Measurements from ENCODE around the gene SPRR2G.

DNA sequence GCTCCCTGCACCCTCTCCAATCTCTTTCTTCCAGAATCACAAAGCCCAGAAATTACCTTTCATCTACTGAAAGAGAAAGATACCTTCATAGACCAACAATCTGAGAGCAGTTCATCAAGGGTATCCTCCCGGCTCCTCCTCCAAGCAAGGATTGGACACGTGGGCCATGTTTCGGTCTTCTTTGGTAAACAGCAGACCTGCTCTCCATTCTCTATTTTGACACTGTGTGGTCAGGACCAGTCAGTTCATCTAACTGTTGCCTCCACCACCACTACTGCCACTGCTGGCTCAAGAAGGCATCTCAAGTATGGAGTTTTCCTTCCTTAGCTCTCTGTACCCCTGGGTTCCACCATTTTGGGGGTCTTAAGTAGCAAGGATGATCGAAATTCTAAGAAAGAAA, 44.5 kb upstream of the SPRR2G start:
- TF ChIP-seq, protein P1, sequence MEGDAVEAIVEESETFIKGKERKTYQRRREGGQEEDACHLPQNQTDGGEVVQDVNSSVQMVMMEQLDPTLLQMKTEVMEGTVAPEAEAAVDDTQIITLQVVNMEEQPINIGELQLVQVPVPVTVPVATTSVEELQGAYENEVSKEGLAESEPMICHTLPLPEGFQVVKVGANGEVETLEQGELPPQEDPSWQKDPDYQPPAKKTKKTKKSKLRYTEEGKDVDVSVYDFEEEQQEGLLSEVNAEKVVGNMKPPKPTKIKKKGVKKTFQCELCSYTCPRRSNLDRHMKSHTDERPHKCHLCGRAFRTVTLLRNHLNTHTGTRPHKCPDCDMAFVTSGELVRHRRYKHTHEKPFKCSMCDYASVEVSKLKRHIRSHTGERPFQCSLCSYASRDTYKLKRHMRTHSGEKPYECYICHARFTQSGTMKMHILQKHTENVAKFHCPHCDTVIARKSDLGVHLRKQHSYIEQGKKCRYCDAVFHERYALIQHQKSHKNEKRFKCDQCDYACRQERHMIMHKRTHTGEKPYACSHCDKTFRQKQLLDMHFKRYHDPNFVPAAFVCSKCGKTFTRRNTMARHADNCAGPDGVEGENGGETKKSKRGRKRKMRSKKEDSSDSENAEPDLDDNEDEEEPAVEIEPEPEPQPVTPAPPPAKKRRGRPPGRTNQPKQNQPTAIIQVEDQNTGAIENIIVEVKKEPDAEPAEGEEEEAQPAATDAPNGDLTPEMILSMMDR (IDR thresholded peaks at IDR 0.05), result no peak
- TF ChIP-seq POLR2A (IDR thresholded peaks at IDR 0.05), result no peak
